SIG-M5 treated with dmso at 0.1 percent for 504 hours (cell line): ENCODE measurements around the gene RABGAP1L.
"Not testable (repeated sequence)": the region's sequence is repeated elsewhere in the genome, so short reads cannot be mapped to it uniquely, and the experiment has no call there.

Source experiments
- DNase-seq: peaks from one replicate; lab custom pipeline; 2025; ENCODE audit not compliant: unreplicated experiment; lab: John Stamatoyannopoulos, UW

The RABGAP1L gene

GRCh38 chr1:174153085-174153824, 6.1 kb upstream of the RABGAP1L start:
- DNase-seq: no peak

DNA sequence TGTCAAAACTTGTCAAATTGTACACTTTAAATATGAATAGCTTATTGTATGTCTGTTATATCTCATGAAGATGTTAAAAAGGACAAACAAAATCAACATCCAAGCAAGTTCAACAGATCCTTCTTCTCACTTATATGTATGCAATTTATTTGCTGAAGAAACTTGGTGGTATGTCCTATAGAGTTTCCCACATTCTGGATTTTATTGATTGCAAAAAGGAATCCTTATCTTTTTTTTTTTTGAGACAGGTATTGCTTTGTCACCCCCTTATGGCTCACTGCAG, 5.6 kb upstream of the RABGAP1L start:
- no peak for DNase-seq

DNA sequence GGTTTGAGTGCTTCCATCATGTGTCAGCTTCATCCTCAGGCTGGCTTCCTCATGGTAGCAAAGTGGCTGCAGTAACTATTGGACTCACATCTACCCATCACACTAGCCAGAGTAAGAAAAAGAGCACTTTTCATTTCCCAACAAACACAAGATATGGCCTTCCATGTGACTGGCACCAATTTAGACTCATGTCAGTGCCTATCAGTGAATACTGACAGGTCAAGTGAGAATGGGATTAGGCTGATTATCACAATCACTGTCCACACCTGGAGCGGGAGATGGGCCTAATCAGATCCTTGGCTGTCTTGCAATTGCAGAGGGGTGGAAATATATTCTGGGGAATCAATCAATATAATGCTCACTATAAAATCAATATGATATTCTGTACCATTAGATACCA, 2.9 kb upstream of the RABGAP1L start:
- DNase-seq: no peak

DNA sequence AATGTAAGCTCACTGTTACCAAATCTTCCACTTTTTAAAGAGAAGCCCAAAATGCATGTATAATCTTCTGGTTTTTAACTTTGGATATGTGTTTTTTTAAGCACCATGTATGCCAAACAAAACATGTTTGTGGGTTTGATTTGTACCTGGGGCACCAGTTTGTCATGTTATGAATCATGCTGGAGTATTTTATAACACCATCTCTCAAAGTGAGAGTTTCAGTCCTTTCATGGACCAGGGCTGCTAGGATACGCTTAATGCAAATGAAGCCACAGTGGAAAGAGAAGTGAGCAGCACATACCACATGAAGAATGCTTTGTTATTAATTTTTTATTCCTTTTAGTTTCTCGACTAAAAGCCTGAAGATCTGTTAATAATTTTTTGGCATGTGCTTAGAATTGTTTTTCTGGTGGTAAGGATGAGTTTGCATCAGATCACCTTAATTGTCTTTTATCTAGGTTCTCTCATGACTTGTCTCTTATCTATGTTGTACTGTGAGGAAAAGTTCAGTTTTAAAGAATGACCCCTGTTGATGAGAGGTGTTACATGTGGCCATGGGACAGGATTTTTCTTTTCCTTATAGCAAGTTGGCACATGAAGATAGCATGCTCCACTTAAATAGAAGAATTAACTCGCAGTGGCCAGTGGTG, 2.0 kb upstream of the RABGAP1L start:
- no peak for DNase-seq

DNA sequence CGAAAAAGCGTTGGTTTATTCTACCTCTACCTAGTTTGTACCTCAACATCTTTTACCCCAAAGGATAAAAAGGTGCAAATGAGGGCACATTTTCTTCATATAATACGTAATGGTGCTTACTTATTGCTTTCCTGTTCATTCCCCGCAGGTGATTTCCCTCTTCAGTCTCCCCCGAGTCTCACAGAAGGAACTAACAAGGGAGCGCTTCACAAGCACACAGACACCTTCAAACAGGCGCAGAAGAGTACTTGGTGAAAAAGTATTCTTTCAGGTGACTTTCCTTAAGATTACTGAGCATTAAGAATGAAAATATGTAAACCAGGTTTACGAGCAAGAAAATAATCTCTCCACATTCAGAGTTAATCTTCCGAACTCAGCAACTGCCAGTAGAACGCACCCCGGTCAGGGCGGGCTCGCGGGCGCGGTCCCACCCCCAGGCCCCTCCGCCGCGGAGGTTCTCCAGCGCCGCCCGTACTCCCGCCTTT, 511 bp upstream of the RABGAP1L start:
- DNase-seq: peak; percentile 66

GRCh38 chr1:174160109-174160473, 771 bp downstream of the RABGAP1L start:
- peak; percentile 33 for DNase-seq

DNA sequence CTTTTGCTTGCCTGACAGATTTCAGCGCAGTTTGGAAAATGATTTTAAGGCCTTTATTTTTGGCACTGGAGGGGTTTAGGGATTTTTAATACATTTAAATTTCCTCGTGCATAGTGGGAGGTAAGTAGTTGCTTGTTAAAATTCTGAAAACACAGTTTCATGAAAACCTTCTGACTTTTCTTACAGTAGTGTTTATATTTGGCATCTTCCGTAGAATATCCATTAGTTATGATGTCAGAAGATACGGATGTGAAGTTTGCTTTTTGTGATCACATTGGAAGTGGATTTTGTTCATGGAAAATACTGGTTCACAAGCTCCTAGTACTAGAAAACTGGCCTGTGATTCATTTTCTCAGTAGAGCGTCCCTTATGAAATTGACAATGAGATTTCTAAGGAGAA, 1.3 kb downstream of the RABGAP1L start:
- DNase-seq: no peak

- DNase-seq: no peak
These were observed 2.5 kb downstream of the RABGAP1L start for GRCh38 chr1:174161813-174162212.

GRCh38 chr1:174164826-174165225, 5.5 kb downstream of the RABGAP1L start:
- DNase-seq: no peak

DNA sequence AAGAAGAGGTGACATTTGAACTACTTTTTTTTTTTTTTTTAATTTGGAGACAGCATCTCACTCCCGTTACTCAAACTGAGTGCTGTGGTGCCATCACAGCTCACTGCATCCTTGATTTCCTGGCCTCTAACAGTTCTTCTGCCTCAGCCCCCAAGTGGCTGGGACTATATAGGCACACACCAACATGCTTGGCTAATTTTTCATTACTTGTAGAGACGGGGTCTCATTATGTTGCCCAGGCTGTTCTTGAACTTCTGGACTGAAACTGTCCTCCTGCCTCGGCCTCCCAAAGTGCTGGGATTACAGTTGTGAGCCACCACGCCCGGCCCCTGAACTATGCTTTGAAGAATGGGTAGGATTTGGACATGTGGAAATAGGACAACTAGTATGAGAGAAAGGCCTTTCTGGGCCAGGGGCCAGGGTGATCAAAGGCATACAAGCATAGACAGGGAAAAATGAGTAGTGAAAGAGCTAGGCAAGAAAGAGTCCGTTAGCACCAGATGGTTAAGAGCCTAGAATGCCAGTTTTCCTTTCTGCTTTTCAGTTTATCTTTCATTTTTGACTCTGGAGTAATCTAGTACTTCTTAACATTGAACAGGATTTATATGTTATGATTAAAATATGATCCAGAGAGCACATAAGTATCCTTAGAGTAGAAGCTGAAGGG, 6.3 kb downstream of the RABGAP1L start:
- DNase-seq: no peak

- no peak for DNase-seq
These were observed 7.4 kb downstream of the RABGAP1L start for GRCh38 chr1:174166530-174167264.

GRCh38 chr1:174167265-174167803, 8.0 kb downstream of the RABGAP1L start:
- DNase-seq: no peak

DNA sequence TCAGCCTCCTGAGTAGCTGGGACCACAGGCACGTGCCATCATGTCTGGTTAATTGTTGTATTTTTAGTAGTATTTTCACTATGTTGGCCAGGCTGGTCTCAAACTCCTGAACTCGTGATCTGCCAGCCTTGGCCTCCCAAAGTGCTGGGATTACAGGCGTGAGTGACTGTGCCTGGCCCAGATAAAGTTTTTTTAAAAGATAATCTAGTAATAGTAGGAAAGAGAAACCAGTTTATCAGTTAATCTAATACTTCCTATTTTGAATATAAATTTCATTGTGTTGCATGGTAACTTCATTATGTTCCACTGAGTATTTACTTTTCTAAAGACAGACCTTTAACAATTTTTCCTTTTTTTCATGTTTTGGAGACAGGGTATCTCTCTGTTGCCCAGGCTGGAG, 10.0 kb downstream of the RABGAP1L start:
- no peak for DNase-seq

DNA sequence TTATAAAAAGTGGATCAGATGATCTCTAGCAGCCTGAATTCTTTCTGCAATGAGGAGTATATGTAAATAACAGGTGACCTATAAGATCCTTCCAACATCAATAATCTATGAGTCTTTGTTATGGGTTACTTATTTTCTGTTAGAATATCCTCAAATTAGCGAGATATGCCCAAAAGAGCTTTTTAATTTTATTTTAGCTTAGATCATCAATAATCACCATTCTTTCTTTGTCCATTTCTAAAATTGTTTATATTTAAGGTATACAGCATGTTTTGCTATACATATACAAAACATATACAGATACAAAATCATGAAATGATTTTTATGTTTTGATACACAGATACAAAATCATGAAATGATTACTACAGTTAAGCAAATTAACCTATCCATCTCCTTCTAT, 11.8 kb downstream of the RABGAP1L start:
- no peak for DNase-seq

GRCh38 chr1:174174461-174175329, 15.4 kb downstream of the RABGAP1L start:
- DNase-seq: no peak

DNA sequence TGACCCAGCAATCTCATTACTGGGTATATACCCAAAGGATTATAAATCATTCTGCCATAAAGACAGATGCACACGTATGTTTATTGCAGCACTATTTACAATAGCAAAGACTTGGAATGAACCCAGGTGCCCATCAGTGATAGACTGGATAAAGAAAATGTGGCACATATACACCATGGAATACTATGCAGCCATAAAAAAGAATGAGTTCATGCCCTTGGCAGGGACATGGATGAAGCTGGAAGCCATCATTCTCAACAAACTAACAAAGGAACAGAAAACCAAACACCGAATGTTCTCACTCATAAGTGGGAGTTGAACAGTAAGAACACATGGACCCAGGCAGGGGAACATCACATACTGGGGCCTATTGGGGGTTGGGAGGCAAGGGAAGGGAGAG, 19.1 kb downstream of the RABGAP1L start:
- DNase-seq: not testable (repeated sequence)

- no peak for DNase-seq
These were observed 30.2 kb downstream of the RABGAP1L start for GRCh38 chr1:174189428-174190062.

DNA sequence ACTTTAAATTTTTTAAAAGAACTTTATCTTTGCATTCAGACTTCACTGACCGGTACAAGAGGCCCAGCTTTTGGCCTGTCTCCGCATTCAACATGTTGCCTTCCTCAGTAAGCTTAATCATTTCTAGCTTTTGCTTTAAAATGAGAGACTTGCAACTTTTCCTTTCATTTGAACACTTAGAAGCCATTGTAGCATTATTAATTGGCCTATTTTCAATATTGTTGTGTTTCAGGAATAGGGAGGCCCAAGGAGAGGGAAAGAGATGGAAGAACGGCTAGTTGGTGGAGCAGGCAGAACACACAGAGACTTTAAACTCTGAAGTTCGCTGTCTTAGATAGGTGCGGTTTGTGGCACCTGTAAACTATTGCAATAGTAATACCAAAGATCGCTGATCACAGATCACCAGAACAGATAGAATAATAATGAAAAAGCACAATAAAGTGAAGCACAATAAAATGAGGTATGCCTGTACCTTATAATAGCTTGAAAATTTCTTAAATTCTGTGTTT, 31.4 kb downstream of the RABGAP1L start:
- no peak for DNase-seq

DNA sequence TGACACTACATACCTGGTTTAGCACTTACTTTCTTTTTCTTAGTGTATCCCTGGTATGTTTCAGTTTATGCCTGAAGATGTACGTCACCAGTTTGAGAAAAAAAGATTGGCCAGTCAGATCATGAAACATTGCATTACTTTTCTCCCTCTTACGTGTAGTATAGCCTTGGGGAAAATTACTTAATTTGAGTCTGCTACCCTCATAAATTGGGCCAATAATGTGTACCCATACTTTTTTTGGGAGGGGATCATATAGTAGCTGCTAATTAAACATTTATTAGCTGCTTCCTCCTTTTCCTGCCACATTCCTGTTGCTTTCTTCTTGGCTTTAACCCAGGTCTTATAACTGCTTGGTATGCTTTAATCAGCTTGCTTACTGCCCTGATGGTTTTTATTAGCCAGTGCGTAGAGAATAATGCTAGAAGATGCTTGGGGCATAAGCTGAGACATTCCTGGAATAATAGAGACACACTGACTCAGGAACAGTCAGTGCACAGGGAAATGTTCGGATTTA, 32.1 kb downstream of the RABGAP1L start:
- DNase-seq: no peak

- no peak for DNase-seq
These were observed 35.1 kb downstream of the RABGAP1L start for GRCh38 chr1:174194461-174194860.
